ENCODE measurements around the gene UGDH. TPM values are rescaled to one million over a fixed set of nuclear protein-coding genes. Genes with fewer than 3 reads are reported as not detected.
A peak's percentile ranks its signal among the peaks of the same experiment; 100 is the strongest.

Gene UGDH
- 124 and 128 TPM in 2 replicates for total RNA-seq (ENCODE audit: low replicate concordance)
- long read RNA-seq, transcript UGDH-201 (12 exons, 3,216 nt) = major isoform, 287 of 349 reads
- long read RNA-seq, transcript UGDH-202 (11 exons, 2,826 nt) = minor isoform, 5 of 349 reads
- long read RNA-seq, partial matches to known transcripts = 21 of 349 reads
- long read RNA-seq, other reads (novel, unspliced or antisense) = 32 of 349 reads

DNA sequence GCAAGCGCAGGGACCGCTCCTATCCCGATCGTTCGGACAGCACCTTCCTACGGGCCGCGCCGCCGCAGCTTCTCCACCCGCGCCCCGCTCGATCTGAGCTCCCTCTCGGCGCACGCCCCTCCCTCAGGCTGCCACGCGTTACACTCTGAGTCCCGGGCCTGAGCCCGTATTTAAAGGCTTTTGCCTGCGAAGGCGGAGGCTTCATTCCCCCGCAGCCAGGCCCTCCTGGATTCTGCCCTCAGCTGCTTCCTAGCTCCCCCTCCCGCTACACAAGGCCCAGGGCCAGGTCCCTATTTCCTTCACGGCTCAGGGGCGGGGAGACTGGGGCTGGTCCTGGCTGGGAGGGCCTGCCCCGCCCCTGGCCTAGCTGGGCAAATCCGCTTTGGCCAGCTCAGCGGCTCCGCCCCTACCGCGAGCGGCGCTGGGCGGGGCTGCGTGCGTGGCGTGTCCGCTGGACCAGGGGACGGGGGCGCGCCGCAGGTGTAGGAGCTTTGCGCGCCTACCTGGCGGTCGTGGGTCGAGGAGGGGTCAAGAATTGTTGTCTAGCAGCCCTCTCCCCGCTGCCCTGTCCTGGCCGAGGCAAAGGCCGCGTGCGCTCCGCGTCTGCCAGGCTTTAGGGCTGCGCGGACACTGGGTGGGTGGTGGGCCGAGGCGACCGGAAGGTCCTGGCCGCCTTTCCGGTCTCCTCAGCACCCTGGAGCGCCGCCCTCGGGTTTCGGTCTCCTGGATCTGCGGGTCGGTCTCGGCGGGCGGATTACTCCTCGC, at the start of gene UGDH:
Gene UGDH, minus strand, starts transcription at position 144 of the 765 bp plus-strand sequence. CDS start 5,927 bp downstream, outside the sequence.
- peak within 1 kb of the TSS; percentile 100 for H3K4me3 Mint-ChIP-seq

GRCh38 chr4:39574946-39575345, 47.7 kb upstream of the UGDH start:
- Mint-ChIP-seq H3K9me3 (no peaks in the 10 kb centered on the region), H3K4me3 (no peak overlapping the region), H3K36me3 (peaks cover 4% of the 10 kb centered on the region), H3K27ac (no peak overlapping the region), H3K4me1 (ENCODE audit: unreplicated experiment) (no peaks in the 10 kb centered on the region), H3K27me3 (no peaks in the 10 kb centered on the region)
- peak; percentile 10 for DNase-seq (ENCODE audit: extremely low spot score, unreplicated experiment)
- no peak for TF ChIP-seq CTCF (conservative IDR thresholded peaks at IDR 0.05)

More for the DNA sequence above, at the start of gene UGDH:
- peak; percentile 97 for DNase-seq (ENCODE audit: extremely low spot score, unreplicated experiment)
- peak within 1 kb of the TSS; percentile 98 for H3K27ac Mint-ChIP-seq
- H3K9me3 Mint-ChIP-seq = peaks cover 10% of the 10 kb centered on the region
- no peaks in the 10 kb centered on the region for H3K27me3 Mint-ChIP-seq
- H3K36me3 Mint-ChIP-seq = peaks cover 34% of the 10 kb centered on the region
- no peak for TF ChIP-seq CTCF (conservative IDR thresholded peaks at IDR 0.05)
- peaks cover 22% of the 10 kb centered on the region for H3K4me1 Mint-ChIP-seq (ENCODE audit: unreplicated experiment)

- H3K27me3 Mint-ChIP-seq = no peaks in the 10 kb centered on the region
- no peak for TF ChIP-seq CTCF (conservative IDR thresholded peaks at IDR 0.05)
Measured at GRCh38 chr4:39571504-39571903, 44.3 kb upstream of the UGDH start.

DNA sequence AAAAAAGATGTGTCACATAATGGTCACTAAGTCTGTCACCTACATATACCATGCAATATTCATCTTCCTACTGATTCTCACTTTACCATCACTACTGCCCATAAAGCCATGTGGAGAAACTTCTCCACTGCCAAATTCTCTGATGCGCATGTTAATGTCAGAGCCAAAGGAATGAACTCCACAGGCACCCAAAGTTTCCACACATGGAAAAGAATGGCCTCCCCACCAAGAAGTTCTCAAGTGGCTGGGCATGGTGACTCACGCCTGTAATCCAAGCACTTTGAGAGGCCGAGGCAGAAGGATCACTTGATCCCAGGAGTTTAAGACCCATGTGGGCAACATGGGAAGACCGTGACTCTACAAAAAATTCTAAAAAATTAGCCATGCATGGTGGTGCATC, 43.8 kb upstream of the UGDH start:
- peaks cover 4% of the 10 kb centered on the region for H3K36me3 Mint-ChIP-seq
- no peak for DNase-seq (ENCODE audit: extremely low spot score, unreplicated experiment)
- no peak for TF ChIP-seq CTCF (conservative IDR thresholded peaks at IDR 0.05)
- H3K4me3 Mint-ChIP-seq = no peak overlapping the region
- H3K9me3 Mint-ChIP-seq = peaks cover 3% of the 10 kb centered on the region
- no peaks in the 10 kb centered on the region for H3K27me3 Mint-ChIP-seq
- H3K27ac Mint-ChIP-seq = peak overlapping the region; percentile 36
- H3K4me1 Mint-ChIP-seq (ENCODE audit: unreplicated experiment) = no peaks in the 10 kb centered on the region

More at GRCh38 chr4:39571504-39571903, 44.3 kb upstream of the UGDH start:
- no peak overlapping the region for H3K4me3 Mint-ChIP-seq
- no peaks in the 10 kb centered on the region for H3K9me3 Mint-ChIP-seq
- no peaks in the 10 kb centered on the region for H3K36me3 Mint-ChIP-seq
- no peak for DNase-seq (ENCODE audit: extremely low spot score, unreplicated experiment)
- H3K27ac Mint-ChIP-seq = no peak overlapping the region
- no peaks in the 10 kb centered on the region for H3K4me1 Mint-ChIP-seq (ENCODE audit: unreplicated experiment)

- Mint-ChIP-seq H3K36me3 (peaks cover 14% of the 10 kb centered on the region), H3K27me3 (no peaks in the 10 kb centered on the region), H3K27ac (peak overlapping the region; percentile 87), H3K4me1 (ENCODE audit: unreplicated experiment) (no peaks in the 10 kb centered on the region), H3K4me3 (peak overlapping the region; percentile 61), H3K9me3 (peaks cover 6% of the 10 kb centered on the region)
- no peak for TF ChIP-seq CTCF (conservative IDR thresholded peaks at IDR 0.05)
- DNase-seq (ENCODE audit: extremely low spot score, unreplicated experiment) = no peak
Measured at GRCh38 chr4:39569209-39569608, 42.0 kb upstream of the UGDH start.

Data from type B pancreatic cell (in vitro differentiated cells).